Adipocyte (in vitro differentiated cells): ENCODE data around the gene CRPPA.

ENCODE experiments used
- DNase-seq: peaks from one replicate; pipeline ENCODE4 v3.0.0-alpha.2; 2015; ENCODE audit warnings: low read depth
- H3K27me3 ChIP-seq: replicated peaks from 2 replicates; pipeline ENCODE4 v1.7.0; 2013; ENCODE audit warnings: mild to moderate bottlenecking, low read length, moderate library complexity; ENCODE audit not compliant: control insufficient read depth, insufficient read depth
- H3K36me3 ChIP-seq: 2 replicates; pipeline ENCODE4 v1.7.0; 2013; ENCODE audit warnings: low read length, mild to moderate bottlenecking, moderate library complexity; ENCODE audit not compliant: control insufficient read depth, insufficient read depth, severe bottlenecking
- H3K4me1 ChIP-seq: 2 replicates; pipeline ENCODE4 v1.7.0; 2013; ENCODE audit warnings: mild to moderate bottlenecking, low read length, moderate library complexity; ENCODE audit not compliant: control insufficient read depth, insufficient read depth
- H3K4me3 ChIP-seq: 2 replicates; pipeline ENCODE4 v1.7.0; 2013; ENCODE audit warnings: mild to moderate bottlenecking, low read length, moderate library complexity
- H3K9ac ChIP-seq: 2 replicates; pipeline ENCODE4 v1.7.0; 2013; ENCODE audit warnings: mild to moderate bottlenecking, low read length, moderate library complexity
- H3K9me3 ChIP-seq: 2 replicates; pipeline ENCODE4 v1.7.0; 2013; ENCODE audit warnings: mild to moderate bottlenecking, low read length, moderate library complexity; ENCODE audit not compliant: control insufficient read depth

The CRPPA gene

DNA sequence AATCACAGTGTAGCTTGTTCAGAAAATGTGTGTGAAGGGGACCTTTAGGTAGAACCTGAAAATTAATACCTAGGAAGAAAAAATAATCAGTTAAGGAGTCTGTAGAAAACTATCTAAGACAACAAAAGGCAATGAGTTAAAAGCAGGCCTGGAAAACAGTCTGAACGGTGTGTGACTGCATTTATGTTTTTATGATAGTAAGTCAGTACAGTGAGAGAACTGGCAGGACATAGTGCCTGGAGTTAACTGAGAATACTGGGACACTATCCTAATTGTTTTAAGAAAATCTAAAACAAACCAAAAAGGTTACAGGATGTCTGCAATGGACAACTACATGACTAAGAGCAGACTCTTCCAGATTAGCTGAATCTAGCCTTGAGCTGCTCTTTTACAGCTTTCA lies 17.9 kb downstream of the CRPPA start:
- peaks cover 10% of the 10 kb centered on the region for H3K9me3 ChIP-seq
- no peak overlapping the region for H3K4me3 ChIP-seq
- no peaks in the 10 kb centered on the region for H3K4me1 ChIP-seq
- H3K9ac ChIP-seq: no peak overlapping the region
- no peaks in the 10 kb centered on the region for H3K27me3 ChIP-seq
- no peaks in the 10 kb centered on the region for H3K36me3 ChIP-seq
- DNase-seq: no peak

DNA sequence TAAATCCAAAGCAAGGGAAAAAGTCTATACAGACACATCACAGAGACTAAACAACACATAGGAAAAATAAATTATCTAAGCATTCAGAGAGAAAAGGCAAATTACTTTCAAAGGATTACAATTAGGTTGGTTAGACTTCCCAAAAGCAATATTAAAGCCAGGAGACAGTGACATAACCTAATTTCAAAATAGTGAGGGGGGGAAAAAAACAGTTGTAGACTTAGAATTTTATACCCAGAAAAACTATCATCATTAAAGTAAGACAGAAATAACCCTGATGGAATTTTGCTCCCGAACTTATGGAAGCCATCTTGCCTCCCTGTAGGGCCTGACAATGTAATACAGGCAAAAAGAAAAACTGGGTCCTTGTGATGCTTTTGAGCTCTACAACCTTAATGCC lies 18.4 kb downstream of the CRPPA start:
- no peak overlapping the region for H3K9ac ChIP-seq
- no peaks in the 10 kb centered on the region for H3K4me1 ChIP-seq
- H3K36me3 ChIP-seq: no peaks in the 10 kb centered on the region
- no peaks in the 10 kb centered on the region for H3K27me3 ChIP-seq
- peaks cover 10% of the 10 kb centered on the region for H3K9me3 ChIP-seq
- DNase-seq: no peak
- no peak overlapping the region for H3K4me3 ChIP-seq

DNA sequence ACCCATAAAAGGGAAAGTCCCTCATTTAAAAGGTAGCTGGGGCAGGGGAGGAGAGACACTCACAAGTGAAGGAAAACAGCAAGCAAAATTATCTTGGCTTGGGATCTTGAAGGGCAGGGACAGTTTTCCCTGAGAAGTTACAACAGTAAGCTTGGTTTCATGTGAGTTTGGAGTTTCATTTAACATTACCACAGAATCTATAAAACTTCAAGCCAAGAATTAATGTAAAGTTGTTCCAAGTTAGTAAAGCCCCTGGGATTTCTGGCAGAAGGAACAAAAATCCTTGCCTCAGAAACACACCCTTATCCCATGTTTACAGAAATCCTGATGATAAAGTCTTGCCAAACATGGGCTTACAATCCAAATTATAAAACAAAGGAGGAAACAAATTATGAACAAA lies 19.2 kb downstream of the CRPPA start:
- Histone ChIP-seq H3K4me3 (no peak overlapping the region), H3K27me3 (no peaks in the 10 kb centered on the region), H3K36me3 (no peaks in the 10 kb centered on the region), H3K9me3 (peaks cover 10% of the 10 kb centered on the region), H3K4me1 (no peaks in the 10 kb centered on the region), H3K9ac (no peak overlapping the region)
- DNase-seq: peak; percentile 69

DNA sequence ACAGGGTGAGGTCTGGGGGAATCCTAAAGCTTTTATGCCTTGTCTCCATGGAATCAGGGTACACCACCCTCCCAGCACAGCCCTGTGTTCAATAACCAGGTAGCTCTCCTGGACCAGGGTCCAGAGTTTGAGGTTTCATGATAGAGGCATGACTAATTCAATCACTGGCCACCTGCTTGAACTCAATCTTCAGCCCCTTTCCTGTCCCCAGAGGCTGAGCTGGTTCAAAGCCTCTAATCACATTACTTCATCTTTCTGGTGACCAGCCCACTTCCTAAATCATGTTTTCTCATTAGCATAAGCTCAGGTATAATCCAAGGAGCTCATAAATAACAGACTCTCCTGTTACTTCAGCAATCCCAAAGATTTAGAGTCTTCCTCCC lies 20.5 kb downstream of the CRPPA start:
- Histone ChIP-seq H3K9me3 (peaks cover 10% of the 10 kb centered on the region), H3K9ac (no peak overlapping the region), H3K27me3 (no peaks in the 10 kb centered on the region), H3K36me3 (no peaks in the 10 kb centered on the region), H3K4me1 (no peaks in the 10 kb centered on the region), H3K4me3 (no peak overlapping the region)
- DNase-seq: no peak

DNA sequence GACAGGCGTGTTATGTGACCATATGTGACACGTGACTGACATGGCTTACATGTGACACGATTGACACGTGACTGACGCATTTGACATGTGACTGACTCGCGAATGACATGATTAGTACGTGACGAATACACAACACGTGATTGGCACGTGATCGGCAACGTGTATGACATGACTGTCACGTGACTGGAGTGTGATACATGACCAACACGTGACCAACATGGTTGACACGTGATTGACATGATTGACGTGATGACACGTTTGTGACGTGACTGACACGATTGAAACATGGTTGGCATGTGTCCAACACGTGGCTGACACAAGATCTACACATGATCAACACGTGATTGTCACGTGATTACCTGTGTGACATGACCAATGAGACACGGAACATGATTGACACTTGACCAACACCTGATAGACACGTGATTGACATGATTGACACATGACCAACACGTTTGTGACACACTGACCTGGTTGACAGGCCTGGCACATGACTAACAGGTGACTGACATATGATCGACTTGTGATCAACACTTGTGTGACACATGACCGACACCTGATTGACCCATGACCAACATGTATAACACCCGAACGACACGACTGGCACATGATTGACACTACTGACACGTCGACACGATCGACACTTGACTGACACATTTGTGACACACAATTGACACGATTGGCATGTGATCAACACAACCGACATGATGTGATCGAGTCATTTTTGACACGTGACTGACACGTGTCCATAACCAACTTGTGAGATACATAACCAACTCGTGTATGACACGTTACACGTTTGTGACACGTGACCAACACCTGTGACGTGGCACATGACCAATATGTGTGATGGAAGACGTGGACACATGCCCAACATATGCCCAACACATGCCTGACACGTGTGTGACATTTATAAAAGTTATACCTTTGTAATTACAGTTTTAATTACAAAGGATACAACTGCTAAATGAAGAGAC lies 21.1 kb downstream of the CRPPA start:
- no peaks in the 10 kb centered on the region for H3K27me3 ChIP-seq
- peaks cover 10% of the 10 kb centered on the region for H3K9me3 ChIP-seq
- no peaks in the 10 kb centered on the region for H3K36me3 ChIP-seq
- H3K4me3 ChIP-seq: no peak overlapping the region
- H3K4me1 ChIP-seq: no peaks in the 10 kb centered on the region
- H3K9ac ChIP-seq: no peak overlapping the region
- DNase-seq: no peak

DNA sequence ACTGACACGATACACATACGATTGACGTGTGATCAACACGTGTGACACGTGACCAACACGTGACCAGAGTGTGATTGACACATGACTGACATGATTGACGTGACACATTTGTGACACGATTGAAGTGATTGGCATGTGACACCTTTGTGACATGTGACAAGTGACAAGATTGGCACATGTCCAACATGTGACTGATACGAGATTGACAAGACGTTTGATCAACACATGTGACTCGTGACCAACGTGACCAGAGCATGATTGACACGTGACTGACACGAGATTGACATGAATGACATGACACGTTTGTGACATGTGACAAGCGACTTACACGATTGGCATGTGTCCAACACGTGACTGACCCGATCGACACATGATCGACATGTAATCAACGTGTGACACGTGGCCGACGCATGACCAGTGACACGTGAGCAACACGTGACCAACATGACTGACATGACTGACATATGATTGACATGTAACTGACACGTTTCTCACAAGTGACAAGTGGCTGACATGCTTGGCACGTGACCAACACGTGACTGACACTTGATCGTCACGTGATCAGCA lies 22.0 kb downstream of the CRPPA start:
- no peaks in the 10 kb centered on the region for H3K4me1 ChIP-seq

DNA sequence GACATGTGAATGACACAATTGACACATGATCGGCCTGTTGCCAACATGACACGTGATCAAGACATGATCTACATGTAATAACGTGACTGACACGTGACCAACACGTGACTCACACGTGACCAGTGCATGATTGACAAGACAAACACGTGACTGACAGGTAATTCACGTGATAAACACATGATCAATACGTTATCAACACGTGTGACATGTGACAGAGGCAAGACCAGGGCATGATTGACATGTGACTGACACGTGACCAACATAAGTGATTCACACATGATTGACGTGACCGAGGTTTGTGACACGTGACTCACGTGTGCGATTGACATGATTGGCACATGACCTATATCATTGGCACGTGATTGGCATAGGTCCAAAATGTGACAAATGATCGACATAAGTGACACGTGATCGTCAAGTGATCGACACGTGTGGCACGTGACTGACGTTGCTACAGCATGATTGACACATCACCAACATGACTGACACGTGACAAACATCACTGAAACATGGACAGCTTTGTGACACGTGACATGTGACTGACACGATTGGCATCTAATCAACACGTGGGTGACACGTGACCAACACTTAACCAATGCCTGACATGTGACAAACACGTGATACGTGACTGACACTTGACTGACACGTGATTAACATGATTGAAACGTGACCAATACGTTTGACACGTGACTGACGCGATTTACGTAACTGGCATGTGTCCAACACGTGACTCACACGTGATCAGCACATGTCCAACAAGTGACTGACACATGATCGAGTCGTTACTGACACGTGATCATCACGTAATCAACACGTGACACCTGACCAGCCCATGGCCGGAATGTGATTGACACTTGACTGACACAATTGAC lies 23.0 kb downstream of the CRPPA start:
- Histone ChIP-seq H3K4me1 (no peaks in the 10 kb centered on the region), H3K27me3 (no peaks in the 10 kb centered on the region), H3K9me3 (peaks cover 9% of the 10 kb centered on the region), H3K4me3 (no peak overlapping the region), H3K9ac (no peak overlapping the region), H3K36me3 (no peaks in the 10 kb centered on the region)
- no peak for DNase-seq

More for the DNA sequence above, 22.0 kb downstream of the CRPPA start:
- no peak overlapping the region for H3K9ac ChIP-seq
- DNase-seq: no peak
- H3K4me3 ChIP-seq: no peak overlapping the region
- peaks cover 10% of the 10 kb centered on the region for H3K9me3 ChIP-seq
- H3K36me3 ChIP-seq: no peaks in the 10 kb centered on the region
- H3K27me3 ChIP-seq: no peaks in the 10 kb centered on the region

DNA sequence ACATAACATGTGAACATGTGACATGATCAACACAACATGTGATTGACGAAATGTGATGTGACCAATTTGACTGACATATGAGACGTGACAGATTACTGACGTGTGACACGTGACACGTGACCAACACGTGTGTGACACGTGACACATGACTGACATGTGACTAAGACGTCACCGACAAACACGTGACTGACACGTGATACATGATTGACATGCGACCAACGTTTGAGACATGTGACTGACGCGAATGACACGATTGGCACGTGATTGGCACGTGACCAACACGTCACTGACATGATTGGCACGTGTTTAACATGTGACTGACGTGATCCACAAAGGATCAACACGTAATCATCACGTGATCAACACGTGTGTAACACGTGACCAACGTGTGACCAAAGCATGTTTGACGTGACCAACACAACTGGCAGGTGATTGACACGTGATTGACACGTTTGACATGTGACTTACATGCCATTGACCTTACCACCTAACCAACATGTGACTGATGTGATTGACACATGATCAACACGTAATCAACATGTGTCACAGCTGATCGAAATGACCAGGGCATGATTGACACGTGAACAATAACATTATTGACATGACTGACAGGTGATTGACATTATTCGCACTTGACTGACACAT lies 23.7 kb downstream of the CRPPA start:
- no peak overlapping the region for H3K9ac ChIP-seq
- no peak overlapping the region for H3K4me3 ChIP-seq
- no peaks in the 10 kb centered on the region for H3K36me3 ChIP-seq
- H3K4me1 ChIP-seq: no peaks in the 10 kb centered on the region
- H3K27me3 ChIP-seq: no peaks in the 10 kb centered on the region
- H3K9me3 ChIP-seq: peaks cover 1% of the 10 kb centered on the region
- no peak for DNase-seq

DNA sequence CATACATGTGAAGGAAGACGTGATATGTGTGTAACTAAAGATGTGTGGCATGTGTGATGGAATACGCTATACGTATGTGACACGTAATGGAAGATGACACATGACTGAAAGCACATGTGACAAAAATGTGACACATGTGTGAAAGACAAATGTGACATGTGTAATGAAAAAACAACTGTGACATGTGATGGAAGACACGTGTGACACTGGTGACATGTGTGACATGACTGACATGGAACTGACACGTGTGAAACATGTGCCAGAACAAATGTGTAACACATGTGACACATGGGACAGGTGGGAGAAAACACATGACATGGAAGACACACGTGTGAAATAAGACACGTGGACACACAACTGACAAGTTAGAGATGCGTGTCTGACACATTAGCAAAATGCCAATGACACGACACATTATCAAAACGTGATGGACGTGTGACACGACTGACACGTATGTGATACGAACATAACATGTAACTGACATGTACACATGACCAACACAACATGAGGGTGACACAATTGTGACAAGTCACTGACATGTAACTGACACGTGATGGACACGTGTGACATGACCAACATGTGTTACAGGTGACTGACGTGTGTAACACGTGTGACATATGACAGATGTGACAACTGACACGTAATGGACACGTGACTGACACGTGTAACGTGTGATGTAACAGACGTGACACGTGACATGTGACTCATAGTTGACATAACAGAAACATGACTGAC lies 24.4 kb downstream of the CRPPA start:
- H3K27me3 ChIP-seq: no peaks in the 10 kb centered on the region
- H3K9me3 ChIP-seq: no peaks in the 10 kb centered on the region
- no peak overlapping the region for H3K4me3 ChIP-seq

DNA sequence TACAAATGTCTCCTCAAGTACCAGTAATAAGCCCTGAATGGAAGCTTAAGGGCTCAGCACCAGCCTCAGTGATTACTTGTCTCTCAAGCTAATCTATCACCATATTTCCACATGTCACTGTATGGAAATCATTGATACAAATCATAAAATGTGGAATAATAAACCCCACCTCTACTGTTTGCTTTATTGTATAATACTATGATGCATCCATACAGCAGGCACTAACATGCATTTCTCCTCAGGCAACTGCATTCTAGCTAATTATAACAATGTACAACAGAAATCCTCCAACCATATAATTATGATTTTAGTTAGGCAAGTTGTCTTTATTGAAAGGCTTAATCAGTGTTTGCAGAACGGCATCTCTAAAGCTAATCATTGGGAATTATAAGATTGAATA lies 26.2 kb downstream of the CRPPA start:
- H3K9me3 ChIP-seq: no peaks in the 10 kb centered on the region
- no peak for DNase-seq
- H3K27me3 ChIP-seq: no peaks in the 10 kb centered on the region
- no peak overlapping the region for H3K9ac ChIP-seq
- no peak overlapping the region for H3K4me3 ChIP-seq
- no peaks in the 10 kb centered on the region for H3K4me1 ChIP-seq
- H3K36me3 ChIP-seq: no peaks in the 10 kb centered on the region

More for the DNA sequence above, 24.4 kb downstream of the CRPPA start:
- H3K36me3 ChIP-seq: no peaks in the 10 kb centered on the region
- no peaks in the 10 kb centered on the region for H3K4me1 ChIP-seq
- no peak for DNase-seq
- no peak overlapping the region for H3K9ac ChIP-seq
